Bone marrow (tissue), 2 donors: ENCODE measurements around the gene DIP2A.
"Not testable (repeated sequence)": the region's sequence is repeated elsewhere in the genome, so short reads cannot be mapped to it uniquely, and the experiment has no call there.

ENCODE experiments used
- DNase-seq, 2 donors: peaks; one replicate each; lab custom pipeline; 2025; lab: John Stamatoyannopoulos, UW

Gene DIP2A

GRCh38 chr21:46424621-46425020, 34.1 kb upstream of the DIP2A start:
- no peak for DNase-seq

- DNase-seq: no peak
Observed at GRCh38 chr21:46425041-46425440, 33.6 kb upstream of the DIP2A start.

DNA sequence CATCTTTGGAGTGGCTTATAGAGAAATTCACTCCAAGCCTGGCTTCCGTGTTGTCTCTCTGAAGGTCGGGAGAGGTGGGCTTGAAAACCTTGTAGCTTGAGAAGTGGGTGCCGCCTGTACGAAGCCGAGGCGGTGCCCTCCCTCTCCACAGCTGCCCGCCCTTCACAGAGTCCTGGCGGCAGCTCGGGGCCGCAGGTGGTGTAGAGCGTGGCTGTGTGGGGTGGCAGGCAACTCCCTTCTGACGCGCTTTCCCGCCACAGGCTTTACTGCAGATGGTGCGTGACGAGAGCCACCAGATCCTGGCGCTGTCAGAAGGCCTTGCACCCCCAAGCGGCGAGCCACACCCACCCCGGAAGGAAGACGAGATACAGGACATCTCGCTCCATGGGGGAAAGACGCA, 33.1 kb upstream of the DIP2A start:
- DNase-seq: no peak

- no peak for DNase-seq
Observed at GRCh38 chr21:46426313-46427046, 32.2 kb upstream of the DIP2A start.

GRCh38 chr21:46427516-46427915, 31.2 kb upstream of the DIP2A start:
- DNase-seq: no peak

DNA sequence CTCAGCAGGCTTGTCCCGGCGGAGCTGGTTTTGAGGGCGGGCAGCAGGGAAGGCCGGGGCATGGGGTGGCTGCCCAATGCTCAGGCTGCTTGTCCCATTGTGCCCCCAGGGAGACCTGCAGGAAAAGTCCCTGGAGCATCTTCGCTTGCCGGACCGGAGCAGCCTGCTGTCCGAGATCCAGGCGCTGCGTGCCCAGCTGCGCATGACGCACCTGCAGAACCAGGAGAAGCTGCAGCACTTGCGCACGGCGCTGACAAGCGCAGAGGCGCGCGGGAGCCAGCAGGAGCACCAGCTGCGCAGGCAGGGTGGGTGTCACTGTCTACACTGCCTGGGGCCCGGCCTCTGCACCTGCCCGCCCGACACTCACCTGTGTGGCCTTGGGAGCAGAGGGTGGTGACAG, 30.4 kb upstream of the DIP2A start:
- DNase-seq: no peak

- no peak for DNase-seq
Observed at GRCh38 chr21:46428987-46429710, 29.5 kb upstream of the DIP2A start.

GRCh38 chr21:46429754-46430681, 28.7 kb upstream of the DIP2A start:
- no peak for DNase-seq

- DNase-seq: no peak
Observed at GRCh38 chr21:46431448-46431847, 27.2 kb upstream of the DIP2A start.

- no peak for DNase-seq
Observed at GRCh38 chr21:46431884-46432488, 26.7 kb upstream of the DIP2A start.

GRCh38 chr21:46433116-46433515, 25.6 kb upstream of the DIP2A start:
- not testable (repeated sequence) for DNase-seq

DNA sequence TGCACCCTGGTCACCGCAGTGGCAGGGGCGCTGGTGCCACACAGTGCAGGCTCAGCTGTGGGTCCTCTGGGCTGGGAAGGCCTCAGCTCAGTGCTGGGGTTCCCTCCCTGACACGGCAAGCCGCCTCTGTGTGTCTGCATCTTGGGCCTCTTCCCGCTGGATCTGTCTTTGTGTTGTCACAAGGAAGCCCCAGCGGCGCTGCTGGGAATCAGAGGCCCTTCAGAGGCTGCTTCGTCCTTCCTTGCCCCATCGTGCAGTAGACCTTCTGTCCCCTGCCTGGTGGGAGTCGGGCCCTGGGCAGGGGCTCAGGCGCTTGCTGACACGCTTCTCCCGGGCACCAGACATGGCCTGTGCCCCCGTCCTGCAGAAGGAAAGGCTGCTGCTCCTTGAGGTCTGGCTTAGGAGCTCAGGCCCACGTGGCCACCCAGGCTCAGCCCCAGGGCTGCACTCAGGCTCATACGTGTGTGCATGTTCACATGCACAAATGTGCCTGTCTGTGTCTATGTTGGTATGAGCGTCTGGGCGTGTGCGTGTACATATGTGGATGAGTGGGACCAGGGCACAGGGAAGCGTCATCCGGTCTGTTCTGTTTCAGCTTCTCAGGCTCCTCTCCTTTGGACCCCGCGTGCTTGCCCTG, 24.3 kb upstream of the DIP2A start:
- DNase-seq: no peak

DNA sequence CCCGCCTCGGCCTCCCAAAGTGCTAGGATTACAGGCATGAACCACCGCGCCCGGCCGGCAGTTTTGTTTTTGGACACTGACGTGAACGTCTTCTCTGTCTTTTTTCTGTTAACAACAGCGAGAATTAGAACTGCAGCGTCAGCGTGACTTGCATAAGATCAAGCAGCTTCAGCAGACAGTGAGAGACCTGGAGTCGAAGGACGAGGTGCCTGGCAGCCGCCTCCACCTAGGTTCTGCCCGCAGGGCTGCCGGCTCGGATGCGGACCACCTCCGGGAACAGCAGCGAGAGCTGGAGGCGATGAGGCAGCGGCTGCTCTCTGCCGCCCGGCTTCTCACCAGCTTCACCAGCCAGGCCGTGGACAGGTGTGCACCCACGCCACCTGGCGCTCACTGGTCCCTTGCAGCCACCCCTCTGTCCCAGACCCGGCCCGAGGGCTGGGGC, 22.9 kb upstream of the DIP2A start:
- DNase-seq: no peak

DNA sequence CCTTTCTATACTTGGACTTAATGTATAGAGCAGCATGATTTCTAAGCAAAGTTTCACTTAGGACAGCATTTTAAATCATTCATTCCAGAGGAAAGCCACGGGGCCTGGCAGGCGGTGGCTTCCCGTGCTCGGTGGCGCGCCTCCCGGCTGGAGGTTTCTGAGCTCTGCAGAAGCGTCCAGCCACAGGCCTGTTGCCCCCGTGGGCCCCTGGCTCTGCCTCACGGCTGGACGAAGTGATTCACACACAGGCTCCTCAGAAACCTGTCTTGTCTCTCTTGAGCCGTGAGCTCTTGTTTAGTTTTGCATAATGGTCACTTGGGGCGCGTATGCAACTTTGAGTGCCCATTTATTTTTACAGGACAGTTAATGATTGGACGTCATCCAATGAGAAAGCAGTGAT, 22.1 kb upstream of the DIP2A start:
- DNase-seq: no peak

- no peak for DNase-seq
Observed at GRCh38 chr21:46437096-46437498, 21.6 kb upstream of the DIP2A start.

GRCh38 chr21:46437511-46437910, 21.2 kb upstream of the DIP2A start:
- no peak for DNase-seq

DNA sequence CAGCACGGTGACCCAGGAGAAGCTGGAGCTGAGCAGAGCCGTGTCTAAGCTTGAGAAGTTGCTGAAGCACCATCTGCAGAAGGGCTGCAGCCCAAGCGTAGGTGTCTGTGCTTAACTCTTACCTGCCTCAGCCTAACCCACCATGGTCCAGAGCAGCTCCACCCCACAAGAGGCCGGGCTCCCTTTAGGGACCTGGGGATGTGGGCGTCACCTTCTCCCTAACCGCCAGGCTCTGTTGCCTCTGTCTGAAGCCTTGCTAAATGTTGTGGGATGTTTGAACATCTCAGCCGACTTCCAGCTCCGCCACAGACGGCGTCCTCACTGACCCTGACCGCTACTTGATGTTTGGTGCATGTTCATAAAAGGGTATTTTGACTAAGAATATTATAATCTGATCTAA, 20.4 kb upstream of the DIP2A start:
- DNase-seq: no peak

DNA sequence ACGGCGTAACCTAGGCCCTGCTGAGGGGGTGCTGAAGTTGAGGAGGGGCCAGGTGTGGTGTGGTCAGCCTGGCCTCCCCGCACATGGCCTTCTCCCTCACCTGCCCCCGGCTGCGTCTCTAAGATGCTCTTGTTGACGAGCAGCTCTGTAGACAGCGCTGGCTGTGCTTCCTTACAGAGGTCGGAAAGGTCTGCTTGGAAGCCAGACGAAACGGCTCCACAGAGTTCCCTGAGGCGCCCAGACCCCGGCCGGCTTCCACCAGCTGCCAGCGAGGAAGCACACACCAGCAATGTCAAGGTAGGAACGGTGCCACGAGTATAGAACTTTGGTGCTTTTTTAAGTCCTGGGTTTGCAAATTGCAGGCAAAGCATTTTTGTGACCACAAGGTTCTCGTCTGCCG, 18.8 kb upstream of the DIP2A start:
- no peak for DNase-seq

GRCh38 chr21:46441331-46441730, 17.4 kb upstream of the DIP2A start:
- no peak for DNase-seq

GRCh38 chr21:46441961-46442498, 16.7 kb upstream of the DIP2A start:
- no peak for DNase-seq

DNA sequence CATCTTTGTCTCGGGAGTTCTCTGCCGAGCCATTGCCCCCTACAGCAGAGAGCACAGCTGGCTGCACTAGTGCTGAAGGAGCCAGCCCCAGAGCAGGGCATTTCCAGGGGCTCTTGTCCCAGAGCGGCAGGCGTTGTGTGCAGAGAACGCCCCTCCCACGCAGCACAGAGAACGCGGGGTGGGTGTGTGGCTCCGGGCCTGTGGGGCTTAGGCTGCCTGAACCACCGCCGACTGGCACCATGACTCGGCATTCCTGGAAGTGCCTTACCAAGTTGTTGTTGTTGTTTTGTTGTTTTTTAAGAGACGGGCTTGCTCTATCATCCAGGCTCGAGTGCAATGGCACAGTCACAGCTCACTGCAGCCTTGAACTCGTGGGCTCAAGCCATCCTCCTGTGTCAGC, 15.8 kb upstream of the DIP2A start:
- DNase-seq: no peak
